T-helper 22 cell (primary cell): ENCODE data around the gene ACTR6.
"Not testable (repeated sequence)": the region's sequence is repeated elsewhere in the genome, so short reads cannot be mapped to it uniquely, and the experiment has no call there.

Source experiments
- DNase-seq: peaks from one replicate; pipeline ENCODE4 v3.0.0-alpha.2; 2020; ENCODE audit warnings: low read depth

The ACTR6 gene

DNA sequence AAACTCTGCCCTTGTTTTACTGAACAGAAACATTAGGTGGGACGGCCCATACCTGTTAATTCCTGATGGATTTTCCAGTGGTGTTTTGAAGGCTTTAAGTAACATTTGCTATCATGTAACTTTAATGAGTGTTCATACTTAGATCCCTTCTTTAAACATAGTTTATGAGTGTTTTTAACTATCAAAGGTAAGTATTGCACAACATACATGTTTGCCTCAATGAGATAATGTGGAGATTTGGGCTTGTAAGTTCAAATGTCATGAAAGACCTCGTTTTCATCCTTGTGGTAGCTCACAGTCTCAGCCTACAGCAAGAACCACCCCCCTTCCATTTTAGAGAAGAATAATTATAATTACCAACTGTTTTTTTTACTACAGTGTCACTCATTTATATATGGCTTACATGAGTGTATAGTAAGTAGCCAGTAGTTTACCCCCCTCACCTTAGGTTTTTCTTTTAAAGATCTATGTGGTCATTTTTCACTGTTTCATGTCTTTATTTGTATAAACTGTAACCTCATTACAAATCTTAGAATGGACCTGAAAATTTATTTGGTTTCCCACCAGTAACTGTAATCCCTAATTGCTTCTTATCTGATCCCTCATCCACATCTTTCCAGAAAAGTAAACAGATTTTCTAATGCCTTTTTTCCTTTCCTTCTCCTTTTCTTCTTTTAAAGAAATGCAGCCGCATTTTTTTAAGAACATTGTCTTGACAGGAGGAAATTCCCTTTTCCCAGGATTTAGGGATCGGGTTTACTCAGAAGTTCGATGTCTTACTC lies 18.9 kb downstream of the ACTR6 start:
- no peak for DNase-seq

DNA sequence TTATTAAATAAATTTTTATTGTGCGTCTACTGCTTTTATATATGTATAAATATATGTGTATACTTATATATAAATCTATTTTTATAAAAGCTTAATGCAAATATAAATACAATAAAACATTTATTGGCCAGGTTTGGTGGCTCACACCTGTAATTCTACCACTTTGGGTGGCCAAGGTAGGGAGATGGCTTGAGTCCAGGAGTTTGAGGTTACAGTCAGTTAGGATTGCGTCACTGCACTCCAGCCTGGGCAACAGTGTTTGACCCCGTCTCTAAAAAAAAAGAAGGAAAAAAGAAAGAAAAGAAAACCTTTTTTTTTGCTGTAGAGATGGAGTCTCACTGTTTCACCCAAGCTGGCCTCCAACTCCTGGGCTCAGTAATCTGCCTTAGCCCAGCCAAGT lies 20.9 kb downstream of the ACTR6 start:
- DNase-seq: no peak

DNA sequence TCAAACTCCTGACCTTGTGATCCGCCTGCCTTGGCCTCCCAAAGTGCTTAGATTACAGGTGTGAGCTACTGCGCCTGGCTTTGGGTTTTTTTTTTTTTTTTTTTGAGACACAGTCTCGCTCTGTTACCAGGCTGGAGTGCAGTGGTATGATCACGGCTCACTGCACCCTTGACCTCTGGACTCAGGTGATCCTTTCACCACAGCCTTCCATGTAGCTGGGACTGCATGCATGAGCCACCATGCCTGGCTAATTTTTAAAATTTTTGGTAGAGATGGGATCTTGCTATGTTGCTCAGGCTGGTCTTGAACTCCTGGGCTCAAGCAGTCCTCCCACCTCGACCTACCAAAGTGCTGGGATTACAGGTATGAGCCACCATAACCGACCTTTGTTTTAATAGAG lies 21.6 kb downstream of the ACTR6 start:
- DNase-seq: not testable (repeated sequence)

DNA sequence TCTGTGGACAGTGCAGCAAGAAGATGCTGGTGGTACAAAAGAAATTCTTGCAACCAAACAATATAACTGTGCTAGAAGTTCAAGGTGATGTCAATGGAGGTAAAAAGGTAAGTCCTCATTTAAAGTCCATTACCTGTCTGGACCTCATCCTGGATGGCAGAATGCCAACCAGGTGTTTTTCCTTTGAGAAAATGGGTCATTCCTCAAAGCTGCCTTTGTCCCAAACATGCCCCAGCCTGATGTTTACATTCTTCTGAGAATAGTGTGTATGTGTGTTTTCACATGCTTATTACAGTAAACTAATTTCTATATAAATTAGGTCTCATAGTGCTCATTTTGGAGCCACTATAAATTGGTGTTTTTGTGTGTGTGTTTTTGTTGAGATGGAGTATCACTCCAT lies 24.9 kb downstream of the ACTR6 start:
- no peak for DNase-seq

DNA sequence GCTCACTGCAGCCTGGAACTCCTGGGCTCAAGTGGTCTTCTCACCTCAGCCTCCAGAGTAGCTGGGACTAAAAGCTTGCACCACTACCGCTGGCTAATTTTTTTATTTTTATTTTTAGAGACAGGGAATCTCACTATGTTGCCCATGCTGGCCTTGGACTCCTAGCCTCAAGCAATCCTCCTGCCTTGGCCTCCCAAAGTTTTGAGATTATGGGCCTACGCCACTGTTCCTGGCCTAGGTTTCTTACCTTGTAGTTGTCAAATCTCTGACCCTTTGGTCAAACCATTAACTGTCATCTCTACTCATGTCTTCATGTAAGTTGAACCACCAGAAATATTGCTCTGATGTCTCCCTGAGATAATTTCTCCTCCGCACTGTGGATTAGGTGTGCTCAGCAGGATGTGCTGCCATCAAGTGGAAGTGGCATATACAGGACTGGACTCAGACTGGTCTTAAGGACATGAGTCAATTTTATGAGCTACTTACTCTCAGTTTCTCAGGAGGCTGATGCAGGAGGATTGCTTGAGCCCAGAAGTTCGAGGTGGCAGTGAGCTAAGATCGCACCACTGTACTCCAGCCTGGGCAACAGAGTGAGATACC lies 28.5 kb downstream of the ACTR6 start:
- no peak for DNase-seq

DNA sequence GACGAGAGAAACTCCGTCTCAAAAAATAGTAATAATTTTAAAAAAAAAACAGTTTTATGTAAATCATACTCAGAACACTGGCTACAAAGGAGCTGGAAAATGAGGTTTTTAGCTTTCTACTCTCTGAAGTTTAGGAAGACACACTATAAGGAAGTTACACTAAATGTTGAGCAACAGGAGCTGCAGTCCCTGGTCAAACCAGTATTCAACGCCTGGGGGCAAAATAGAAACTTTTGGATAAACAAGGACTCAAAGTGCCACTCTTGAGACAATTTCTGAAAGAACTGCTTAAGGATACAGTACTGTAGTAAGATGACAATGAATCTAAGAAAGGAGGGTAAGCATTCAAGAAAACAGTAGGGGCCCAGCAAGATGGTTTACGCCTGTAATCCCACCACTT lies 29.3 kb downstream of the ACTR6 start:
- no peak for DNase-seq

DNA sequence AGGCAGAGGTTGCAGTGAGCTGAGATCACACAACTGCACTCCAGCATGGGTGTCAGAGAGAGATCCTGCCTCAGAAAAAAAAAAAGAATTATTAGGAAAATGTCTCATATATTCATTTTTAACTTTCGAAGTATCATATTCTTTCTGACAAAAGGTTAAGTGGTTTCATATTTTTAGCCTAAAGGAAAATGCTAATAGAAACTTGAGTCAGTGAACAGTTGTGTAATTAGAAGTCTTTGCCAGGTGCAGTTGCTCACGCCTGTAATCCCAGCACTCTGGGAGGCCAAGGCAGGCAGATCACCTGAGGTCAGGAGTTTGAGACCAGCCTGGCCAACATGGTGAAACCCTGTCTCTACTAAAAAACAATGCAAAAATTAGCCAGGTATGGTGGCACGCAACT lies 31.3 kb downstream of the ACTR6 start:
- not testable (repeated sequence) for DNase-seq

DNA sequence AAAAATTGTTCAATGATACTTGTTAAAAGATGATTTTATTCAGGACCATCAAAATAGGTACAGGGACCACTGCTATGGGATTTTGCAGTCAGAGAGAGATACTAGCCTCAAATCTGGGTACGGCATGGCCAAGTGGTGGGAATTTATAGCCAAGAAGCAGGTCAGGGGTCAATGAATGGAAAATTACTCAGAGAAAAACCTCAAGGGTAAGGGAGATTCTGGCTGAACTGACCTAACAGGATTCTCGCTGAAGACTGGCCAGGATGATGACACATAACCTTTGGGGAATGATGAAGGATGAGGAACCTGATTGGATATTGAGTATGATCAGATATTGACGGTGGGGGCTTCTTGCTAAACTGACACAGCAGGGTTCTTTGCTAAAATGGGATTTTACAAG lies 33.6 kb downstream of the ACTR6 start:
- DNase-seq: no peak

DNA sequence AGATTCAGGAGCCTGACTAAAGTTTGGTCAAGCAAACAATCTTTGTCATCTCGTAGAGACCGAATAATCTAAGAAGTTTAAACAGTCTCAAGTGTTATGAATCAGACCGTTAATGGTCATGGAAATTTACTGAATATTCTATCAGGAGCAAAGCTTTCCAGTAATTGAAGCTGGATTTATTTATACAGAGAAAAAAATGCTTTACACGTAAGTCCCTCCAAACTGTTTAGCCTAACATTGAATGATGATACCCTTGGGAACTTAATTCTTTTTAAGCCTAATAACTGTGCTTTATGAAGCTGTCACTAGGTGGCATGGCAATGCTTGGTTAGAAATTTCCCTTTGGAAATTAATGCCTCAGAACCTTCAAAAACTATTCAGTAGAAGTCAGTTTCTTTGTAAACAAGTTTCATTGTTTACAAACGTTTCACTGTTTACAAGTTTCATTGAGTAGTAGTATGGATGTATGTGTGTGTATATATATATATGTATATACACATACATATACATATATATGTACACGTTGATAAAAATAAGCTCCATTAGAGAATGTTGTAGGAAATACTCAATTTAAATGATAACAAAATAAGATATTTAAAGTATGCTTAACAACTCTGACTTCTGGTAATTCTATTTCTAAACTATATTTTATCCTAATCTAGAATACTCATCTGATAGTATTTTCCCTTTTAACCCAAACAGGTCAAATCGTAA lies 34.1 kb downstream of the ACTR6 start:
- DNase-seq: no peak

DNA sequence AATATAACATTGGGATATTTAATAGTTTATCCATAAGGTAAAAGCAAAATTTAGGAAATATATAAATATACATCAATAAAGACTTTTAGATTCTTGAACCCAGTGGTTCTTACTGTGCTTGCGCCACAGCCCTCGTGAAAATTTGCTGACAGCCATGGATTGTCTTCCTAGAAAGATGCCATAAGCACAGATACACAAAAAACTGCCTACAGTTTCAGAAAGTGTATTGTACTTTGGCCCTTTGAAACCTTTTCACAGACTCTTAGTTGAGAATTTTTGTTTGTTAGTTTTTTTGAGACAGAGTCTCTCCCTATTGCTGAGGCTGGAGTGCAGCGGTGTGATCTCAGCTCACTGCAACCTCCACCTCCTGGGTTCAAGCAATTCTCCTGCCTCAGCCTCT lies 38.2 kb downstream of the ACTR6 start:
- no peak for DNase-seq

DNA sequence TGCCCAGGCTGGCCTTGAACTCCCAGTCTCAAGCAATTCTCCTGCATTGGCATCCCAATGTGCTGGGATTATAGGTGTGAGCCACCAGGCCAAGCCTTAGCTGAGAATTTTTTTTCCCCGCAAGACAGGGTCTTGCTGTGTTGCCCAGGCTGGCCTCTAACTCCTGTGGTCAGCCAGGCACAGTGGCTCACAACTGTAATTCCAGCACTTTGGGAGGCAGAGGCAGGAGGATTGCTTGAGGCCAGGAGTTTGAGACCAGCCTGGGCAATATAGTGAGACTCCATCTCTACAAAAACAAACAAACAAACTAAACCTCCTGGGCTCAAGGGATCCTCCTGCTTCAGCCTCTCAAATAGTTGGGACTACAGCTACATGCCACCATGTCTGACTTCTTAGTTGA lies 39.0 kb downstream of the ACTR6 start:
- no peak for DNase-seq

DNA sequence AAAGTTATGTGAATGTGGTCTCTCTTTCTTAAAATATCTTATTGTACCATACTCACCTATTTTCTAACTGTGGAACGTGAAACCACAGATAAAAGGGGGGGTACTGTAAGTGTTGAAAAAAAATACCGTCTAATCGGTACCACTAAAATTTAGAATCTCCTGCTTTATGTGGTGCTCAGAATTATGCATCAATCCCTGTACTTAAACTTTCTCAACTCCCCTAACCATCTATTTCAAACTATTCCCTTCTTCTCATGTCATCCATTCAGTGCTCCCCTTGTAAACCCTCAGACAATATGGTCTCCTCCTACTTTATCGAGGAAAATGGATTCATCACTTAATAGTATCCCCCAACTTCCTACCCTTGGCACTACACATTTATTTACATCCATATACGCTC lies 42.5 kb downstream of the ACTR6 start:
- no peak for DNase-seq

DNA sequence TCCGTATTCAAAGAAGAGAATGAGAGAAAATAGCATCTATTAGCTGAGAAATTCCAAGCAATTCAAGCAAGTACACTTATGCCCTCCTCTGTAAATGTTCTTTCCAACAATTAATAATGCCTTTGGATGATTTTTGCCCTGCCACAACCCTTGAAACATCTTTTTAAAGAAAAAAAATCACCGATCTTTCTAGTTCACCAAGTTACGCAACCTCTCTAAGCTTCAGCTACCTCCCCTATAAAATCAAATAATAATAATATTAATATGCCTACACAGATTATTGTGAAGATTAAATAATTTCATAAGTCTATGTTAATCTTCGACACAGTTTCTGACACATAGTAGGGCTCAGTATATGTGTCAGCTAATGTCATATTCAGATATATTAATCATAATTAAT lies 47.1 kb downstream of the ACTR6 start:
- no peak for DNase-seq

DNA sequence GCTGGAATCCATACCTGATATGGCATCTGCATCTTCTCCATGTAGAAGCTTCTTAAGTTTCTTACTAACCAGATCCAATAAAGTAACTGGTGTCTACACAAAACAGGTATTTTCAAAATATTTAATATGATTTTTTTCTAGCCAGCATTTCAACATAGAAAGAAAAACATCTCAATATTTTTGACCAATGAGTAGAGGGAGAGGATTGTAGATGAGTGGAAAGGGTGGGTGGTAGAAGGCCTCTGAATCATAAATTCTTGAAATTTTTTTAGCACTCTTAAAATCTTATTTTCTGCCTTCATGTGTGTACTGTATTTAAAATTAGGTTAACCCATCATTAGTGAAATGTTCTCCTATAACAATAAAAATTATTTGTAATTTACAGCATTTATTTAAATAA lies 48.3 kb downstream of the ACTR6 start:
- DNase-seq: no peak

DNA sequence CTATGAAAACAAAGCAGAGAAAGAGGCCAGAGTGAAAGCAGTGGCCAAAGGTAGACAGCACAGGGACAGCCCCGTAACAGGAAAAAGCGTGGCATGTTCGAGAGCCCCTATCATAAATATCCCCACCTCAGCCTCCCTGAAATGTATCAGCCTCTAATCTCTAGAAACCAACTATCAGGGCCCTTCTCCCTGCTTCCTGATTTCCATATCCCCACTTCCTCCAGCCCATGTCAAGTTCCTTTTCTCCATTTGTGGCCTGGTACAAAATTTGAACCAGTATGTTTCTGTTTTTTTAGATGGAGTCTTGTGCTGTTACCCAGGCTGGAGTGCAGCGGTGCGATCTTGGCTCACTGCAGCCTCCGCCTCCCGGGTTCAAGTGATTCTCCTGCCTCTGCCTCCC lies 49.3 kb downstream of the ACTR6 start:
- DNase-seq: no peak

DNA sequence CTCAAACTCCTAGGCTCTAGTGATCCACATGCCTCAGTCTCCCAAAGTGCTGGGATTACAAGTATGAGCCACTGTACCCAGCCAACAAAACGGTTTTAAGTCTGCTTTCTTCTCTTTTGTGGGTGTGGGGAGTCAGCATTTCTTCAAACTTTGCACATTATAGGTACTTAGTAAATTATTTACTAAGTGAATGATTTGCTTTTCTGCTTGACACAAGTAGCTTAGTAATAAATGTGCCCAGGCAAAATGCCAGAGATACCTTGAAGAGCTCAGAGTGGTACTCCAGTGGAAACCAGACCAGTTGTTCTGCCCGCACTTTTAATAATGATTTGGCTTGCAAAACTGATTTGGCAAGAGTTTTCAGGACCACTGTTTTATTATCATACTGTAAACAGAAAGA lies 51.3 kb downstream of the ACTR6 start:
- no peak for DNase-seq

DNA sequence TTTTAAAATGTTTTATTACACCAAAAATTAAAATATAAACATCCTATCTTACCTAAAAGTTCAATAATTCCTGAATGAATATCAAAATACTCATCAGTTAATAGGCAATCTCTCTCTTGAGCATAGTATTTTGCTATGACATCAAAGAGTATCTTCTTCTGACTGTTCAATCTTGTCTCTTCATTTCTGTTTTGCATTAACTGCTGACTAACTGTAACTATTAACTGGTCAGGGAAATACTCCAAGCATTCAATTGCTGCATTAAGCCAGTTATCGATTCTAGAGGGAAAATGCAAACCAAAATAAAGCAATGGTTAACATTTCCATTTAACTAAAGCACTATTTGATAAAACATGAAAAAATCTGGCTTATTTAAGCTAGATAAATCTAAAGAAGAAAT lies 52.8 kb downstream of the ACTR6 start:
- DNase-seq: no peak

DNA sequence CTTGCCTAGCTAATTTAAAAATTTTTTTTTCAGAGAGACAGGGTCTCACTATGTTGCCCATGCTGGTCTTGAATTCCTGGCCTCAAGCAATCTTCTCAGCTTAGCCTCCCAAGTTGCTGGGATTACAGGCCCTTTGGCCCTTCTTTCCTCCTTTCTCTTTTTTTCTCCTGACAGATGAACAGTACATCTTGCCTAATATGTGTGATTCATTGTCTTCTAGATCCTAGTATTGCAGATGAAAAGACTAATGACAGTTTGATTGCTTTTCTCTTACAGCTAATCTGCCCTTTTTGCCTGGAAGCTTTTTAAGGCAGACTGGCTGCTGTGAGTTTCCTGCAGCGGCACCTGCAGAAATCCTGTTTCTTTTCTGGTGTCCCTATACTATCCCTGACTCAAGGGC lies 54.3 kb downstream of the ACTR6 start:
- no peak for DNase-seq

DNA sequence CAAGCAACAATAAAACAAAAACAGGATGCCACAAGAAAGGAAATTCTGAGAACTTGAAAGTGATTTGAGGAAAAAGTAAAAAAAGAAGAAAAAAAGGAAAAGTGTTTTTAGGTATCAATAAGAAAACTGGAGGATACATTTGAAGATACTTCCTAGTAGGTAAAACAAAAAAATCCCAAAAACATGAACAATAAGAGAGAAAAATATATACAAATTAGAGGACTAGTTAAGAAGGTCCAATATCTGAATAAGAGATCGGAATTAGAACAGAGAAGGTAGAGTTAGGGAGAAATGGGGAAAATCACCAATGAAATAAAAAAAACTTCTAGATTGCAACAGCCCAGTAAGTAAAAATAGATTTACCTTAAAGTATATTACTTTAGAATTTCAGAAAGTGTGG lies 57.5 kb downstream of the ACTR6 start:
- DNase-seq: no peak

DNA sequence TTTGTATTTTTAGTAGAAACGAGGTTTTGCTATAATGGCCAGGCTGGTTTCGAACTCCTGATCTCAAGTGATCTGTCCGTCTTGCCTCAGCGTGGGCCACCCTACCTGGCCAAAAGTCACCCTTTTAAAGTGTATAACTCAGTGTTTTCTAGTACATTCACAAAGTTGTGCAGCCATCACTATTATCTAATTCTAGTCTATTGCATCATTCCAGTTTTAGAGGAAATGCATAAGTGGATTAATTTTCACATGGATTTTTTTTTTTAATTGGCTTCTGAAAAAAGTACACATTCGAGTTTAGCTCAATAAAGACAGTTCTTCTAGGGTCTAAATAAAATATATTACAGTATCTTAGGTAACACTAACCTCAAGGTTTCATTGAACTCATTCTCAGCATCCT lies 62.5 kb downstream of the ACTR6 start:
- no peak for DNase-seq

DNA sequence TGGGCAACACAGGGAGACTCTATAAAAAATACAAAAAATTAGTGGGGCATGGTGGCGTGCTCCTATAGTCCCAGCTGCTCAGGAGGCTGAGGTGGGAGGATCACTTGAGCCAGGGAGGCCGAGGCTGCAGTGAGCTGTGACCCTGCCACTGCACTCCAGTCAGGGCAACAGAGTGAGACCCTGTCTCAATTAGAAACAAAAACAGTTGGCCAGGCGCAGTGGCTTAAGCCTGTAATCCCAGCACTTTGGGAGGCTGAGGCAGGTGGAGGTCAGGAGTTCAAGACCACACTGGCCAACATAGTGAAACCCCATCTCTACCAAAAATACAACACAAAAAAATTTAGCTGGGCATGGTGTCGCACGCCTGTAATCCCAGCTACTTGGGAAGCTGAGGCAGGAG lies 64.5 kb downstream of the ACTR6 start:
- DNase-seq: not testable (repeated sequence)

DNA sequence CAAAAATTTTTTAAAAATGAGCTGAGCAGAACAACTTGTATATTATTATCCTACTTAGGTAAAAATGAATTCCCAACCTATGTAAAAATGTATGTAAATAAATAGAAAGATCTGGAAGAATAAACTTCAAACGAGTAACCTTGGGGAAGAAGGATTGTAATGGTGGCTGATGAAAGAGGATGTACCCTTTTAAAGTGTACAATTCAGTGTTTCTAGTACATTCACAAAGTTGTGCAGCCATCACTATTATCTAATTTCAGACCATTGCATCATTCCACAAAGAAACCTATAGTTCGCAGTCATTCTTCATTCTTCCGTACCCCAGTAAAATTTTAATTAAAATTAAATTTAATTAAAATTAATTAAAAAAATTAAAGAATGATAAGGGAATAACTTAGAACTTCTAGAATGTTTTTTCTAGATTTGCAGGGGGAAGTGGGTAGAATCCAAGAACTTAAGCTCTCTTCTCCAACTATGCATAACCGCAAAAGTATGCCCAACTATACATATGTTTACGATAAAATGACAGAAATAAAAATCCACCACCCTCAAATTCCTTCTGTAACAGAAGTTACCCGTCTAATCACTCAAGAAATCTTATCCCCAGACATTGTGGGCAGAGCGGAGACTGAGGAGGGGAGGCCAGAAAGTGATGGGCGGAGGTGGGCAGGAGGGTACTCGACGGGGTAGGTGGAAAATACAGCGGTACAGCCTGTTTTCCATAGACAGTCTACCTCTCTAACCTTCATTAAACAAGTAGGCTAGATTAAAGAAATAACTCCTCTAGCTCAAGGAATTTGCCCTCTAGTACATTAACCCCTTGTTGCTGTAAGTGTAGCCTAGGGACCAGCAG lies 65.3 kb downstream of the ACTR6 start:
- no peak for DNase-seq

DNA sequence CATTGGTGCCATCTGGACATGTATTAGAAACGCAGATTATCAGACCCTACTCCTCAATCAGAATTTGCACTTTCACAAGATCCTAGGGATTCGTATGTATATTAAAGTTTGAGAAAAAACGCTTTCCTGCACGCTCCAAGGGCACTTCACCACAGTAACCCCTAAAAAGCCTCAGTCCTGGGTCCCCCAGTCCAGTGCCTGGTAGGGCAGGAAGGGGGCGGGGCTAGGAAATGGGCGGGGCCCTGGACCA lies 65.9 kb downstream of the ACTR6 start:
- DNase-seq: peak; percentile 84
